Small intestine (tissue), 7 donors: ENCODE data around the gene RAD9A. TPM values are rescaled to one million over a fixed set of nuclear protein-coding genes. Genes with fewer than 3 reads are reported as not detected.

ENCODE experiments used
- DNase-seq, 2 donors: peaks; one replicate each; pipeline versions ENCODE4 v3.0.0 to v3.0.0-alpha.2; 2013
- FAIRE-seq: peaks from 2 replicates; lab custom pipeline; 2012; peaks lifted over from hg19 to GRCh38; lab: Jason Lieb, UNC
- H3K27ac ChIP-seq, 3 donors: one replicate each; pipeline ENCODE4 v1.5.1; 2013; ENCODE audit warnings: low read length in 2 of 3, mild to moderate bottlenecking in 2 of 3, control low read depth in 1 of 3, inconsistent platforms in 1 of 3, low read depth in 1 of 3, moderate library complexity in 1 of 3
- H3K27me3 ChIP-seq, 3 donors: one replicate each; pipeline ENCODE4 v1.6.1; 2013; ENCODE audit warnings: low read length in 3 of 3, inconsistent platforms in 1 of 3; ENCODE audit not compliant: control insufficient read depth in 3 of 3, insufficient read depth in 3 of 3
- H3K36me3 ChIP-seq, 3 donors: one replicate each; pipeline ENCODE4 v1.6.1; 2013; ENCODE audit warnings: low read length in 3 of 3, inconsistent platforms in 1 of 3, low read depth in 1 of 3, mild to moderate bottlenecking in 1 of 3, moderate library complexity in 1 of 3; ENCODE audit not compliant: control insufficient read depth in 3 of 3, insufficient read depth in 2 of 3
- H3K4me1 ChIP-seq, 3 donors: one replicate each; pipeline ENCODE4 v1.6.1; 2013; ENCODE audit warnings: low read length in 2 of 3, inconsistent platforms in 1 of 3, low read depth in 1 of 3, mild to moderate bottlenecking in 1 of 3, moderate library complexity in 1 of 3; ENCODE audit not compliant: control insufficient read depth in 3 of 3, insufficient read depth in 2 of 3
- H3K4me3 ChIP-seq, 3 donors: one replicate each; pipeline ENCODE4 v1.5.1; 2013; ENCODE audit warnings: low read length in 3 of 3, control low read depth in 1 of 3, inconsistent platforms in 1 of 3, low read depth in 1 of 3, mild to moderate bottlenecking in 1 of 3, moderate library complexity in 1 of 3
- H3K9me3 ChIP-seq, 2 donors: one replicate each; pipeline ENCODE4 v1.6.1; 2013; ENCODE audit warnings: low read depth in 1 of 2, low read length in 1 of 2; ENCODE audit not compliant: control insufficient read depth in 2 of 2, insufficient read depth in 1 of 2
- WGBS, 3 donors: extraction: QIAGEN DNeasy Blood & Tissue Kit; methylation state at CpG; one replicate each; pipeline ENCODE4 v1.1.7; 2013; 5-methylcytosine and 5-hydroxymethylcytosine counted together
- polyA plus RNA-seq, 4 donors: library from polyadenylated mRNA; stranded (reverse) in 3 of 4; unstranded in 1 of 4; fragments of 200-250 nt in 3 of 4; fragments of 120-200 nt in 1 of 4; gene quantifications; one replicate each; pipeline versions ENCODE4 v1.2.1 to v1.2.3, GENCODE V29; 2013
- donor health status: healthy with polysubstance abuse.
- donor health status: control.
- donor health status: control.
- donor health status: Bipolar disorder and iron deficiency.
- donor health status: healthy.

The RAD9A gene
- polyA plus RNA-seq, 4 donors: 19.5 to 88.3 (median 40.7) TPM

DNA sequence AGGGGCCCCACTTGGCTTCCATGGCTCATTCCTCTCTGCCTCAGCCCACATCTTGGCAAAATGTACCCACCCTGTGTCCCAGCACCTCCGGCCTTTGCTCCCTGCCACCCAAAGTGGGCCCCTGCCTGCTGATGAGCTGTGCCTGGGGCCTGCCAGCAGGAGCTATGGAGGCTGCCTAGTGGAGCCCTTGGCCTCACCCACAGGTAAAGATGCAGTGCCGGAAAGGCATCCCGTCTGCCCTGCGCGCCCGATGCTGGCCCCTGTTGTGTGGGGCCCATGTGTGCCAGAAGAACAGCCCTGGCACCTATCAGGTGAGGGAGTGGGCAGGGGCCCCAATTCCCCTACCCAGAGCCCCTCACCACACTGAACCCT, 13.4 kb downstream of the RAD9A start:
- H3K9me3 ChIP-seq: no peaks in the 10 kb centered on the region
- DNase-seq (no peak), FAIRE-seq (no peak)
- H3K27ac ChIP-seq: peak overlapping the region in 1 of 3 donors; percentile 60
- H3K36me3 ChIP-seq: peaks cover 0 to 8% (median 0%) of the 10 kb centered on the region in 3 donors
- peaks cover 2 to 27% (median 3%) of the 10 kb centered on the region in 3 donors for H3K4me1 ChIP-seq
- WGBS, 3 donors: 57 to 83% (median 78%) methylated on average over 6 of the region's 6 CpGs
- H3K4me3 ChIP-seq: peak overlapping the region in 1 of 3 donors; percentile 63
- no peaks in the 10 kb centered on the region for H3K27me3 ChIP-seq

DNA sequence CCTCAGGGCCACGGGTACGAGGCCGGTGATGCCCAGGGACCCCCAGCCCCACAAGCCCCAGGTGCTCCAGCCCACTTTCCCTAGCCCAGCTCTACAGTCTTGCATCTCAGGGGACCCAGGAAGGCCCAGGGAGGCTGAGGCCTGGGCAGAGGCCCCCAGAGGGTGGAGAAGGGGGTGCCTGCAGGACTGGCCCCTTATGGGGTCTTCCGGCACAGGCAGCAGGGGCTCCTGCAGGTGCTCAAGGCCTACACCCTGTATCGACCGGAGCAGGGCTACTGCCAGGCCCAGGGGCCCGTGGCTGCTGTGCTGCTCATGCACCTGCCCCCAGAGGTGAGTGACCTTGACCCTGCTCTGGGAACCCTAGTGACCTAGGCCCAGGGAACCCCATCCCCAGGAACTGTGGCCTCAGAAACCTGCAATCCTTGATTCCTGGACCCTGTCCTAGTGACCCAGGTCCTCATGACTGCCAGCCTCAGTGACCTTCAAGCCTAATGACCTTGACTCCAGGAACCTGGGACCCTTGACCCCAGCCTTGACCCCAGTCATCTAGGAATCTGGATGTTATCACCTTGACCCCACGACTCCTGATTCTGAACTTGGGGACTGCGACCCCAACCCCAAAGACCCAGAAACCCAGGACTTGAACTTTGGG, 14.0 kb downstream of the RAD9A start:
- DNase-seq (no peak), FAIRE-seq (no peak)
- H3K9me3 ChIP-seq: no peaks in the 10 kb centered on the region
- no peak overlapping the region for H3K27ac ChIP-seq
- peaks cover 0 to 24% (median 2%) of the 10 kb centered on the region in 3 donors for H3K4me1 ChIP-seq
- peaks cover 0 to 1% (median 0%) of the 10 kb centered on the region in 3 donors for H3K36me3 ChIP-seq
- H3K27me3 ChIP-seq: peaks cover 0 to 4% (median 0%) of the 10 kb centered on the region in 3 donors
- WGBS, 3 donors: 70 to 78% (median 77%) methylated on average over 6 to 9 of the region's 9 CpGs
- H3K4me3 ChIP-seq: peak overlapping the region in 1 of 3 donors; percentile 63

- no peak for FAIRE-seq
- Histone ChIP-seq H3K9me3 (no peaks in the 10 kb centered on the region), H3K36me3 (no peaks in the 10 kb centered on the region), H3K4me1 (peaks cover 0 to 30% (median 2%) of the 10 kb centered on the region in 3 donors), H3K27ac (peak overlapping the region in 1 of 3 donors; percentile 12), H3K4me3 (peak overlapping the region in 1 of 3 donors; percentile 18), H3K27me3 (peaks cover 0 to 8% (median 0%) of the 10 kb centered on the region in 3 donors)
- DNase-seq: no peak
- WGBS, 3 donors: 72 to 83% (median 72%) methylated on average over 10 to 18 of the region's 18 CpGs
Measured at GRCh38 chr11:67406420-67406968, 14.7 kb downstream of the RAD9A start.

DNA sequence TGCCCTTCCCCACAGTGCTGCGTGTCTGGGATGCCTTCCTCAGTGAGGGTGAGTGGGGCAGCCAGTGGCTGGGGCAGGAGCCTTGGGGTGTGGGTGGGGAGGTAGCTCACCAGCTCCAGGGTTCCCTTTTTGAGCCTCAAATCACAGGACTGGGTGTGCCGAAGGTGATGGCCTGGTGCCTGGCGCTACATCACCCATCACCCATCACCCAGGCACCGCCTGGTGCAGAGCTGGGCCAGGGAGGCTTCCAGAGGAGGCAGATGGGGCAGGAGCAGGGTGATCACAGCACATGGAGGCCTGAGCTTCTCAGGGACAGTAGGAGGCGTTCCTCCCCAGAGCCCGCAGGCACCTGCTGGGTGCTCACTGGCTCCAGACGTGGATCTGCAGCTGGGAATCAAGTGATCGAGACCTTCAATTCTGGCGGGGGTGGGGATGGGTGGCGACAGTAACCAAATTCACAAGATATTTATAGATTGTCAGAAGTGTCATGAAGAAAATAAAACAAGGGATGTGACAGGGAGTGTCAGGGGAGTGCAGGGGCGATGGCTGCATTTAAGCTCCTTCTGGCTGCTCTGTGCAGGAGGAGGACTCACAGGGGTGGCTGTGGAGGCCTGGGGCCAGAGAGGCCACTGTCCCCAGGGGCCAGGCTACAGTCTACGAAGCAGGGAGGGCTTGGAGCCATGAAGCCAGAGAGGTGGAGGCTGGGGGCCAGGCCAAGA, 15.3 kb downstream of the RAD9A start:
- 32 to 56% (median 37%) methylated on average over 12 of the region's 12 CpGs for WGBS, 3 donors
- no peak for FAIRE-seq
- H3K4me3 ChIP-seq: peak overlapping the region in 1 of 3 donors; percentile 18
- no peak for DNase-seq
- H3K9me3 ChIP-seq: no peaks in the 10 kb centered on the region
- peaks cover 0 to 11% (median 0%) of the 10 kb centered on the region in 3 donors for H3K27me3 ChIP-seq
- H3K4me1 ChIP-seq: peaks cover 0 to 31% (median 2%) of the 10 kb centered on the region in 3 donors
- H3K27ac ChIP-seq: peak overlapping the region in 1 of 3 donors; percentile 49
- H3K36me3 ChIP-seq: no peaks in the 10 kb centered on the region

- Histone ChIP-seq H3K36me3 (no peaks in the 10 kb centered on the region), H3K4me3 (peak overlapping the region in 1 of 3 donors; percentile 9), H3K27ac (peak overlapping the region in 2 of 3 donors; percentile 34 to 49), H3K4me1 (peaks cover 0 to 25% (median 2%) of the 10 kb centered on the region in 3 donors), H3K27me3 (peaks cover 0 to 11% (median 0%) of the 10 kb centered on the region in 3 donors), H3K9me3 (no peaks in the 10 kb centered on the region)
- DNase-seq: no peak
- WGBS, 3 donors: 53 to 67% (median 64%) methylated on average over 12 of the region's 12 CpGs
- FAIRE-seq: no peak
Measured at GRCh38 chr11:67407688-67408163, 15.9 kb downstream of the RAD9A start.

DNA sequence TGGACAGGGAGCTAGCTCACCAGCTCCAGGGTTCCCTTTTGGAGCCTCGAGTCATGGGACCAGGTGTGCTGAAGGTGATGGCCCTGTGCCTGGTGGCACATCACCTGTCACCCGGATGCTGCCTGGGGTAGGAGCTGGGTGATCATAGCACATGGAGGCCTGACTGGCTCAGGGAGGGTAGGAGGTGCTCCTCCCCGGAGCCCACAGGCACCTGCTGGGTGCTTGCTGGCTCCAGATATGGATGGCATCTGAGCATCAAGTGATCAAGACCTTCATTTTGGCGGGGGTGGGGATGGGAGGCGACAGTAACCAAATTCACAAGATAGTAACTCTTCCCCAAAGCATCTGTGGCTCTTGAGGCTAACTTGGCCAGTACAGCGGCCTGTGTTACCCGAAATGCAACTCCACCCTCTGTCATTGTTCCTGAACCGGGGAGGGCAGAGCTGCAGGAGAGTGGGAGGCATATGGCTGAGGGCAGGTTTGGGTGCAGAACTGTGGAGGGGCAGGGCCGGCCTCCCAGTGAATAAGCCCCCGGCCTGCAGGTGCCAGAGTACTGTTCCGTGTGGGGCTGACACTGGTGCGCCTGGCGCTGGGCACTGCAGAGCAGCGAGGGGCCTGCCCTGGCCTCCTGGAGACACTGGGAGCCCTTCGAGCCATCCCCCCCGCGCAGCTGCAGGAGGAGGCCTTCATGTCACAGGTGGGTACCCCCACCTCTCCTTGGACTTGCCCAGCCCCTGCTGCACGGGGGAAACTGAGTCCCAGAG, 16.8 kb downstream of the RAD9A start:
- no peak for DNase-seq
- FAIRE-seq: no peak
- Histone ChIP-seq H3K9me3 (no peaks in the 10 kb centered on the region), H3K27ac (peak overlapping the region in 2 of 3 donors; percentile 34 to 77), H3K4me3 (no peak overlapping the region), H3K27me3 (peaks cover 0 to 11% (median 2%) of the 10 kb centered on the region in 3 donors), H3K36me3 (no peaks in the 10 kb centered on the region), H3K4me1 (peaks cover 0 to 24% (median 0%) of the 10 kb centered on the region in 3 donors)
- WGBS, 3 donors: 59 to 72% (median 66%) methylated on average over 18 of the region's 18 CpGs

- Histone ChIP-seq H3K27me3 (peaks cover 0 to 12% (median 2%) of the 10 kb centered on the region in 3 donors), H3K4me3 (peak overlapping the region in 1 of 3 donors; percentile 38), H3K4me1 (peaks cover 0 to 24% (median 0%) of the 10 kb centered on the region in 3 donors), H3K9me3 (no peaks in the 10 kb centered on the region), H3K36me3 (no peaks in the 10 kb centered on the region), H3K27ac (peak overlapping the region in 1 of 3 donors; percentile 77)
- 56 to 67% (median 57%) methylated on average over 17 to 24 of the region's 24 CpGs for WGBS, 3 donors
- no peak for FAIRE-seq
- DNase-seq: peak in 1 of 2 donors; percentile 61
Measured at GRCh38 chr11:67409261-67409666, 17.5 kb downstream of the RAD9A start.
